SJCRH30 (cell line): ENCODE measurements around the gene ABHD2. TPM values are rescaled to one million over a fixed set of nuclear protein-coding genes. Genes with fewer than 3 reads are reported as not detected.

Experiments used
- DNase-seq, 2 experiments: peaks; one replicate each; pipeline ENCODE4 v3.0.0-alpha.2; 2015 to 2020
- H3K27ac ChIP-seq: fragments of 250-450 bp; sonication (Bioruptor Pico); 2 replicates; pipeline ENCODE4 v1.5.1; 2020; ENCODE audit warnings: mild to moderate bottlenecking, moderate library complexity
- H3K27me3 ChIP-seq: fragments of 250-450 bp; sonication (Bioruptor Pico); 2 replicates; pipeline ENCODE4 v1.5.1; 2020; ENCODE audit warnings: mild to moderate bottlenecking, moderate library complexity
- H3K36me3 ChIP-seq: fragments of 250-450 bp; sonication (Bioruptor Pico); 2 replicates; pipeline ENCODE4 v1.5.1; 2020; ENCODE audit warnings: mild to moderate bottlenecking, moderate library complexity
- H3K4me1 ChIP-seq: fragments of 250-450 bp; sonication (Bioruptor Pico); 2 replicates; pipeline ENCODE4 v1.5.1; 2020; ENCODE audit warnings: mild to moderate bottlenecking, moderate library complexity
- H3K4me3 ChIP-seq: fragments of 250-450 bp; sonication (Bioruptor Pico); 2 replicates; pipeline ENCODE4 v1.5.1; 2020; ENCODE audit warnings: mild to moderate bottlenecking, moderate library complexity
- H3K9me3 ChIP-seq: fragments of 250-450 bp; sonication (Bioruptor Pico); replicated peaks from 2 replicates; pipeline ENCODE4 v1.5.1; 2020; ENCODE audit warnings: mild to moderate bottlenecking, moderate library complexity
- total RNA-seq: library from RNA; depleted of rRNA; stranded (reverse); fragments of >200 nt; shearing (Covaris generic); gene quantifications from 2 replicates; pipeline ENCODE4 v1.2.3, GENCODE V29; 2014

Gene ABHD2
- total RNA-seq, 1 experiment from 2014 or later: 27.7 TPM

GRCh38 chr15:89163271-89164055 is 75.2 kb downstream of the ABHD2 start:
- peaks cover 5% of the 10 kb centered on the region; the same call in 1 of the 2 replicates for H3K36me3 ChIP-seq
- DNase-seq: no peak
- H3K4me1 ChIP-seq: peaks cover 16% of the 10 kb centered on the region
- H3K27me3 ChIP-seq: no peaks in the 10 kb centered on the region
- H3K4me3 ChIP-seq: no peak overlapping the region
- no peak overlapping the region for H3K27ac ChIP-seq
- no peaks in the 10 kb centered on the region for H3K9me3 ChIP-seq

- no peak overlapping the region for H3K4me3 ChIP-seq
- H3K36me3 ChIP-seq: peaks cover 7% of the 10 kb centered on the region; the same call in 1 of the 2 replicates
- peaks cover 19% of the 10 kb centered on the region for H3K4me1 ChIP-seq
- no peaks in the 10 kb centered on the region for H3K27me3 ChIP-seq
- no peak for DNase-seq
- no peaks in the 10 kb centered on the region for H3K9me3 ChIP-seq
- no peak overlapping the region for H3K27ac ChIP-seq
These were observed 76.5 kb downstream of the ABHD2 start for GRCh38 chr15:89164712-89165211.

- no peak for DNase-seq
- no peak overlapping the region for H3K4me3 ChIP-seq
- H3K4me1 ChIP-seq: peaks cover 19% of the 10 kb centered on the region
- H3K27ac ChIP-seq: no peak overlapping the region
- H3K36me3 ChIP-seq: peaks cover 5% of the 10 kb centered on the region; the same call in 1 of the 2 replicates
- 0 out of 2 replicates have a peak, but pooled peaks cover 2% of the 10 kb centered on the region for H3K9me3 ChIP-seq
- no peaks in the 10 kb centered on the region for H3K27me3 ChIP-seq
These were observed 77.4 kb downstream of the ABHD2 start for GRCh38 chr15:89165677-89166076.

- Histone ChIP-seq H3K9me3 (0 out of 2 replicates have a peak, but pooled peaks cover 2% of the 10 kb centered on the region), H3K27ac (peak overlapping the region; percentile 50), H3K4me3 (no peak overlapping the region), H3K27me3 (no peaks in the 10 kb centered on the region), H3K4me1 (peaks cover 19% of the 10 kb centered on the region), H3K36me3 (0 out of 2 replicates have a peak, but pooled peaks cover 3% of the 10 kb centered on the region)
- peak; percentile 17 to 47 for DNase-seq
These were observed 79.3 kb downstream of the ABHD2 start for GRCh38 chr15:89167267-89168176.

GRCh38 chr15:89168316-89168833 is 80.1 kb downstream of the ABHD2 start:
- H3K9me3 ChIP-seq: 0 out of 2 replicates have a peak, but pooled peaks cover 2% of the 10 kb centered on the region
- DNase-seq: no peak
- H3K36me3 ChIP-seq: 0 out of 2 replicates have a peak, but pooled peaks cover 3% of the 10 kb centered on the region
- peaks cover 19% of the 10 kb centered on the region for H3K4me1 ChIP-seq
- H3K27me3 ChIP-seq: no peaks in the 10 kb centered on the region
- H3K27ac ChIP-seq: peak overlapping the region; percentile 50
- H3K4me3 ChIP-seq: no peak overlapping the region

GRCh38 chr15:89170364-89170763 is 82.1 kb downstream of the ABHD2 start:
- H3K4me3 ChIP-seq: no peak overlapping the region
- DNase-seq: no peak

GRCh38 chr15:89171136-89172072 is 83.1 kb downstream of the ABHD2 start:
- Histone ChIP-seq H3K36me3 (0 out of 2 replicates have a peak, but pooled peaks cover 3% of the 10 kb centered on the region), H3K9me3 (0 out of 2 replicates have a peak, but pooled peaks cover 2% of the 10 kb centered on the region), H3K4me1 (peaks cover 19% of the 10 kb centered on the region), H3K27me3 (no peaks in the 10 kb centered on the region), H3K27ac (no peak overlapping the region), H3K4me3 (no peak overlapping the region)
- peak; percentile 42 to 75 for DNase-seq

More at GRCh38 chr15:89170364-89170763, 82.1 kb downstream of the ABHD2 start:
- no peak overlapping the region for H3K27ac ChIP-seq
- H3K9me3 ChIP-seq: 0 out of 2 replicates have a peak, but pooled peaks cover 2% of the 10 kb centered on the region
- 0 out of 2 replicates have a peak, but pooled peaks cover 3% of the 10 kb centered on the region for H3K36me3 ChIP-seq
- H3K4me1 ChIP-seq: peaks cover 19% of the 10 kb centered on the region
- H3K27me3 ChIP-seq: no peaks in the 10 kb centered on the region

- Histone ChIP-seq H3K27me3 (no peaks in the 10 kb centered on the region), H3K27ac (no peak overlapping the region), H3K9me3 (0 out of 2 replicates have a peak, but pooled peaks cover 2% of the 10 kb centered on the region), H3K4me1 (peaks cover 9% of the 10 kb centered on the region), H3K4me3 (no peak overlapping the region), H3K36me3 (0 out of 2 replicates have a peak, but pooled peaks cover 3% of the 10 kb centered on the region)
- DNase-seq: no peak
These were observed 84.7 kb downstream of the ABHD2 start for GRCh38 chr15:89172921-89173320.

GRCh38 chr15:89174476-89174875 is 86.2 kb downstream of the ABHD2 start:
- Histone ChIP-seq H3K4me1 (no peaks in the 10 kb centered on the region), H3K27ac (no peak overlapping the region), H3K27me3 (no peaks in the 10 kb centered on the region), H3K4me3 (no peak overlapping the region), H3K36me3 (0 out of 2 replicates have a peak, but pooled peaks cover 3% of the 10 kb centered on the region), H3K9me3 (0 out of 2 replicates have a peak, but pooled peaks cover 2% of the 10 kb centered on the region)
- DNase-seq: no peak

- H3K9me3 ChIP-seq: no peaks in the 10 kb centered on the region
These were observed 87.4 kb downstream of the ABHD2 start for GRCh38 chr15:89175617-89176191.

GRCh38 chr15:89177116-89177515 is 88.9 kb downstream of the ABHD2 start:
- no peaks in the 10 kb centered on the region for H3K36me3 ChIP-seq

More at GRCh38 chr15:89175617-89176191, 87.4 kb downstream of the ABHD2 start:
- Histone ChIP-seq H3K36me3 (no peaks in the 10 kb centered on the region), H3K4me3 (no peak overlapping the region), H3K27me3 (no peaks in the 10 kb centered on the region), H3K27ac (no peak overlapping the region), H3K4me1 (no peaks in the 10 kb centered on the region)
- DNase-seq: no peak

GRCh38 chr15:89177633-89178306 is 89.5 kb downstream of the ABHD2 start:
- no peaks in the 10 kb centered on the region for H3K36me3 ChIP-seq
- no peaks in the 10 kb centered on the region for H3K9me3 ChIP-seq
- no peaks in the 10 kb centered on the region for H3K27me3 ChIP-seq
- no peak overlapping the region for H3K4me3 ChIP-seq
- H3K27ac ChIP-seq: no peak overlapping the region
- H3K4me1 ChIP-seq: no peaks in the 10 kb centered on the region
- DNase-seq: peak; percentile 47 to 76

More at GRCh38 chr15:89177116-89177515, 88.9 kb downstream of the ABHD2 start:
- H3K27me3 ChIP-seq: no peaks in the 10 kb centered on the region
- no peaks in the 10 kb centered on the region for H3K9me3 ChIP-seq
- no peak overlapping the region for H3K27ac ChIP-seq
- no peak for DNase-seq
- no peaks in the 10 kb centered on the region for H3K4me1 ChIP-seq
- H3K4me3 ChIP-seq: no peak overlapping the region
